HEK293 (cell line): Measurements from ENCODE around the gene CRYBA2.

Experiments used
- EGR2 ChIP-seq: fragments of 450-650 bp; formaldehyde crosslinking; IDR thresholded peaks from 2 replicates; pipeline ENCODE4 v1.5.1; 2016; ENCODE audit warnings: low read depth, missing biosample characterization, missing genetic modification characterization
- FEZF1 ChIP-seq: fragments of 450-650 bp; formaldehyde crosslinking; IDR thresholded peaks from 2 replicates; pipeline ENCODE4 v1.5.1; 2016; ENCODE audit warnings: missing biosample characterization, missing genetic modification characterization
- ZNF473 ChIP-seq: fragments of 450-650 bp; formaldehyde crosslinking; IDR thresholded peaks from 2 replicates; pipeline ENCODE4 v1.5.1; 2017; ENCODE audit warnings: missing biosample characterization, missing genetic modification characterization
- ZNF560 ChIP-seq: fragments of 450-650 bp; formaldehyde crosslinking; IDR thresholded peaks from 2 replicates; pipeline ENCODE4 v1.5.1; 2017; ENCODE audit warnings: missing biosample characterization, missing genetic modification characterization, borderline replicate concordance
- ZNF654 ChIP-seq: fragments of 450-650 bp; formaldehyde crosslinking; IDR thresholded peaks from 2 replicates; pipeline ENCODE4 v1.5.1; 2016; ENCODE audit warnings: low read depth, missing biosample characterization, missing genetic modification characterization
- TF ChIP-seq, protein P1 (sequence below): fragments of 450-650 bp; formaldehyde crosslinking; conservative IDR thresholded peaks from 2 replicates; pipeline ENCODE4 v1.5.1; 2016; ENCODE audit warnings: low read depth, missing biosample characterization, missing genetic modification characterization
- TF ChIP-seq, protein P2 (sequence below): fragments of 450-650 bp; formaldehyde crosslinking; IDR thresholded peaks from 2 replicates; pipeline ENCODE4 v1.5.1; 2016; ENCODE audit warnings: missing biosample characterization, missing genetic modification characterization
- TF ChIP-seq, protein P3 (sequence below): fragments of 450-650 bp; formaldehyde crosslinking; IDR thresholded peaks from 2 replicates; pipeline ENCODE4 v1.5.1; 2016; ENCODE audit warnings: missing biosample characterization, missing genetic modification characterization, low read depth

DNA sequence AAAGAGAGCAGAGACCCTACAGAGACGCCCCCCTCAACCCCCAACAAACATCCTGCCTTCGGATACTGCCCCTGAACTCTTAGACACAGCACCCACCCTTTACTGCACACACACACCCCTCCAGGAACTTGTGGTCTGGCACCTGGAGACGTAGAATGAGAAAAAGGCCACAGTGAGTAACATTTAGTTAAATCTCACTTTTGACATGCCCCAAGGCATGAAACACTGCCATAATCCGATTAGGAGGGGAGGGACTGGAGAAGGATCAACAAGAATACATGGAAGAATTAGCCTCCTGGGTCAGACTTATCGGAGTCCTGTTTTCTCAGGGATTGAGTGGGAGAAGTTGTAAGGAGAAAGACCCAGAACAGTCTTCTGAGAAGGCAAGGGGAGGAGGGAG, 29.6 kb downstream of the CRYBA2 start:
- no peak for TF ChIP-seq FEZF1 (tag by site-specific recombination)
- no peak for TF ChIP-seq ZNF473 (tag by site-specific recombination)
- no peak for TF ChIP-seq ZNF560
- TF ChIP-seq EGR2: no peak
- TF ChIP-seq, protein P1, sequence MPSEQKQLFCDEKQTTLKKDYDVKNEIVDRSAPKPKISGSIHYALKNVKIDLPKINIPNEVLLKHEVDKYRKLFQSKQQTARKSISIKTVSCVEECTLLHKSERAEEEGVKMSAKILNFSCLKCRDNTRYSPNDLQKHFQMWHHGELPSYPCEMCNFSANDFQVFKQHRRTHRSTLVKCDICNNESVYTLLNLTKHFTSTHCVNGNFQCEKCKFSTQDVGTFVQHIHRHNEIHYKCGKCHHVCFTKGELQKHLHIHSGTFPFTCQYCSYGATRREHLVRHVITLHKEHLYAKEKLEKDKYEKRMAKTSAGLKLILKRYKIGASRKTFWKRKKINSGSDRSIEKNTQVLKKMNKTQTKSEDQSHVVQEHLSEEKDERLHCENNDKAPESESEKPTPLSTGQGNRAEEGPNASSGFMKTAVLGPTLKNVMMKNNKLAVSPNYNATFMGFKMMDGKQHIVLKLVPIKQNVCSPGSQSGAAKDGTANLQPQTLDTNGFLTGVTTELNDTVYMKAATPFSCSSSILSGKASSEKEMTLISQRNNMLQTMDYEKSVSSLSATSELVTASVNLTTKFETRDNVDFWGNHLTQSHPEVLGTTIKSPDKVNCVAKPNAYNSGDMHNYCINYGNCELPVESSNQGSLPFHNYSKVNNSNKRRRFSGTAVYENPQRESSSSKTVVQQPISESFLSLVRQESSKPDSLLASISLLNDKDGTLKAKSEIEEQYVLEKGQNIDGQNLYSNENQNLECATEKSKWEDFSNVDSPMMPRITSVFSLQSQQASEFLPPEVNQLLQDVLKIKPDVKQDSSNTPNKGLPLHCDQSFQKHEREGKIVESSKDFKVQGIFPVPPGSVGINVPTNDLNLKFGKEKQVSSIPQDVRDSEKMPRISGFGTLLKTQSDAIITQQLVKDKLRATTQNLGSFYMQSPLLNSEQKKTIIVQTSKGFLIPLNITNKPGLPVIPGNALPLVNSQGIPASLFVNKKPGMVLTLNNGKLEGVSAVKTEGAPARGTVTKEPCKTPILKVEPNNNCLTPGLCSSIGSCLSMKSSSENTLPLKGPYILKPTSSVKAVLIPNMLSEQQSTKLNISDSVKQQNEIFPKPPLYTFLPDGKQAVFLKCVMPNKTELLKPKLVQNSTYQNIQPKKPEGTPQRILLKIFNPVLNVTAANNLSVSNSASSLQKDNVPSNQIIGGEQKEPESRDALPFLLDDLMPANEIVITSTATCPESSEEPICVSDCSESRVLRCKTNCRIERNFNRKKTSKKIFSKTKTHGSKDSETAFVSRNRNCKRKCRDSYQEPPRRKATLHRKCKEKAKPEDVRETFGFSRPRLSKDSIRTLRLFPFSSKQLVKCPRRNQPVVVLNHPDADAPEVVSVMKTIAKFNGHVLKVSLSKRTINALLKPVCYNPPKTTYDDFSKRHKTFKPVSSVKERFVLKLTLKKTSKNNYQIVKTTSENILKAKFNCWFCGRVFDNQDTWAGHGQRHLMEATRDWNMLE (tag by site-specific recombination): no peak
- TF ChIP-seq, protein P2, sequence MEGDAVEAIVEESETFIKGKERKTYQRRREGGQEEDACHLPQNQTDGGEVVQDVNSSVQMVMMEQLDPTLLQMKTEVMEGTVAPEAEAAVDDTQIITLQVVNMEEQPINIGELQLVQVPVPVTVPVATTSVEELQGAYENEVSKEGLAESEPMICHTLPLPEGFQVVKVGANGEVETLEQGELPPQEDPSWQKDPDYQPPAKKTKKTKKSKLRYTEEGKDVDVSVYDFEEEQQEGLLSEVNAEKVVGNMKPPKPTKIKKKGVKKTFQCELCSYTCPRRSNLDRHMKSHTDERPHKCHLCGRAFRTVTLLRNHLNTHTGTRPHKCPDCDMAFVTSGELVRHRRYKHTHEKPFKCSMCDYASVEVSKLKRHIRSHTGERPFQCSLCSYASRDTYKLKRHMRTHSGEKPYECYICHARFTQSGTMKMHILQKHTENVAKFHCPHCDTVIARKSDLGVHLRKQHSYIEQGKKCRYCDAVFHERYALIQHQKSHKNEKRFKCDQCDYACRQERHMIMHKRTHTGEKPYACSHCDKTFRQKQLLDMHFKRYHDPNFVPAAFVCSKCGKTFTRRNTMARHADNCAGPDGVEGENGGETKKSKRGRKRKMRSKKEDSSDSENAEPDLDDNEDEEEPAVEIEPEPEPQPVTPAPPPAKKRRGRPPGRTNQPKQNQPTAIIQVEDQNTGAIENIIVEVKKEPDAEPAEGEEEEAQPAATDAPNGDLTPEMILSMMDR (tag by site-specific recombination): no peak
- TF ChIP-seq, protein P3, sequence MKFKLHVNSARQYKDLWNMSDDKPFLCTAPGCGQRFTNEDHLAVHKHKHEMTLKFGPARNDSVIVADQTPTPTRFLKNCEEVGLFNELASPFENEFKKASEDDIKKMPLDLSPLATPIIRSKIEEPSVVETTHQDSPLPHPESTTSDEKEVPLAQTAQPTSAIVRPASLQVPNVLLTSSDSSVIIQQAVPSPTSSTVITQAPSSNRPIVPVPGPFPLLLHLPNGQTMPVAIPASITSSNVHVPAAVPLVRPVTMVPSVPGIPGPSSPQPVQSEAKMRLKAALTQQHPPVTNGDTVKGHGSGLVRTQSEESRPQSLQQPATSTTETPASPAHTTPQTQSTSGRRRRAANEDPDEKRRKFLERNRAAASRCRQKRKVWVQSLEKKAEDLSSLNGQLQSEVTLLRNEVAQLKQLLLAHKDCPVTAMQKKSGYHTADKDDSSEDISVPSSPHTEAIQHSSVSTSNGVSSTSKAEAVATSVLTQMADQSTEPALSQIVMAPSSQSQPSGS (tag by site-specific recombination): no peak
- TF ChIP-seq ZNF654 (tag by site-specific recombination): no peak
